GM23338 (cell line): Measurements from ENCODE around the gene COMP. TPM values are rescaled to one million over a fixed set of nuclear protein-coding genes. Genes with fewer than 3 reads are reported as not detected.

Experiments used
- ATAC-seq: fragments of 200-7000 bp; cut with Tn5 transposase; 3 replicates; pipeline ENCODE4 v1.9.1; 2020
- DNase-seq: peaks from one replicate; pipeline ENCODE4 v3.0.0-alpha.2; 2015; ENCODE audit warnings: low spot score
- H2AFZ ChIP-seq: fragments of 200-600 bp; sonication (generic); 2 replicates; pipeline ENCODE4 v1.8.0; 2016; ENCODE audit warnings: antibody characterized with exemption, mild to moderate bottlenecking, moderate library complexity
- H3F3A ChIP-seq: fragments of 200-600 bp; sonication (generic); replicated peaks from 2 replicates; pipeline ENCODE4 v1.8.0; 2017; ENCODE audit warnings: antibody characterized with exemption, mixed run types, low read depth
- H3K27ac ChIP-seq: fragments of 200-600 bp; sonication (generic); 2 replicates; pipeline ENCODE4 v1.6.1; 2016; ENCODE audit warnings: low read depth
- H3K27me3 ChIP-seq: fragments of 200-600 bp; sonication (generic); 2 replicates; pipeline ENCODE4 v1.8.0; 2016; ENCODE audit warnings: mild to moderate bottlenecking, mixed run types, moderate library complexity; ENCODE audit not compliant: insufficient read depth
- H3K36me3 ChIP-seq: fragments of 200-600 bp; sonication (generic); 2 replicates; pipeline ENCODE4 v1.8.0; 2016; ENCODE audit warnings: mild to moderate bottlenecking; ENCODE audit not compliant: insufficient read depth
- H3K4me1 ChIP-seq: fragments of 200-600 bp; sonication (generic); 2 replicates; pipeline ENCODE4 v1.8.0; 2016; ENCODE audit warnings: mild to moderate bottlenecking, moderate library complexity; ENCODE audit not compliant: insufficient read depth
- H3K4me2 ChIP-seq: fragments of 200-600 bp; sonication (generic); 2 replicates; pipeline ENCODE4 v1.7.1; 2017; ENCODE audit warnings: mixed run types
- H3K4me3 ChIP-seq: fragments of 200-600 bp; sonication (generic); 2 replicates; pipeline ENCODE4 v1.6.1; 2016; ENCODE audit warnings: mixed run types
- H3K79me2 ChIP-seq: fragments of 200-600 bp; sonication (generic); replicated peaks from 2 replicates; pipeline ENCODE4 v1.8.0; 2017; ENCODE audit warnings: mild to moderate bottlenecking; ENCODE audit not compliant: insufficient read depth
- H3K9me2 ChIP-seq: fragments of 200-600 bp; sonication (generic); 2 replicates; pipeline ENCODE4 v1.8.0; 2017; ENCODE audit not compliant: insufficient read depth
- H4K20me1 ChIP-seq: fragments of 200-600 bp; sonication (generic); replicated peaks from 2 replicates; pipeline ENCODE4 v1.8.0; 2017; ENCODE audit warnings: mild to moderate bottlenecking; ENCODE audit not compliant: insufficient read depth
- H3K27ac Mint-ChIP-seq: 2 replicates; pipeline ENCODE4 v1.8.0; 2020; ENCODE audit warnings: inconsistent platforms, mild to moderate bottlenecking, moderate library complexity, mixed read lengths
- H3K27me3 Mint-ChIP-seq: 3 replicates; pipeline ENCODE4 v1.8.0; 2022; ENCODE audit warnings: low read depth, mild to moderate bottlenecking, moderate library complexity, mixed read lengths, inconsistent platforms; ENCODE audit not compliant: insufficient read depth, poor library complexity
- H3K36me3 Mint-ChIP-seq: 3 replicates; pipeline ENCODE4 v1.8.0; 2021; ENCODE audit warnings: low read depth, mild to moderate bottlenecking, inconsistent platforms, moderate library complexity, mixed read lengths
- H3K4me1 Mint-ChIP-seq: 3 replicates; pipeline ENCODE4 v1.8.0; 2020; ENCODE audit warnings: mild to moderate bottlenecking, inconsistent platforms, mixed read lengths
- H3K4me3 Mint-ChIP-seq: 3 replicates; pipeline ENCODE4 v1.8.0; 2021; ENCODE audit warnings: moderate library complexity, mild to moderate bottlenecking, inconsistent platforms, mixed read lengths
- H3K9me3 Mint-ChIP-seq: 3 replicates; pipeline ENCODE4 v1.8.0; 2020; ENCODE audit warnings: moderate library complexity, mild to moderate bottlenecking, inconsistent platforms, mixed read lengths
- CREB1 ChIP-seq: fragments of 250-450 bp; sonication (Bioruptor Pico); IDR thresholded peaks from 2 replicates; pipeline ENCODE4 v1.5.0; 2020; ENCODE audit warnings: low read depth, mild to moderate bottlenecking, moderate library complexity
- EZH2phosphoT487 ChIP-seq: fragments of 200-600 bp; sonication (generic); IDR thresholded peaks from one replicate; pipeline ENCODE4 v1.8.1; 2018; ENCODE audit warnings: antibody characterized with exemption; ENCODE audit not compliant: unreplicated experiment
- JUNB ChIP-seq: IDR thresholded peaks from one replicate; pipeline ENCODE4 v1.6.1; 2016; ENCODE audit warnings: antibody characterized with exemption; ENCODE audit not compliant: unreplicated experiment
- NANOG ChIP-seq: IDR thresholded peaks from 2 replicates; pipeline ENCODE4 v1.6.1; 2016; ENCODE audit warnings: antibody characterized with exemption, borderline replicate concordance
- STAT1 ChIP-seq: IDR thresholded peaks from one replicate; pipeline ENCODE4 v1.6.1; 2016; ENCODE audit warnings: antibody characterized with exemption; ENCODE audit not compliant: unreplicated experiment
- polyA plus RNA-seq: library from polyadenylated mRNA; unstranded; fragments of >200 nt; fragmentation: Nextera tagmentation; extraction: Ambion mirVana; gene quantifications from 2 replicates; pipeline ENCODE4 v1.2.1, GENCODE V29; 2016
- total RNA-seq: library from RNA; depleted of rRNA; stranded (reverse); fragments of >200 nt; shearing (Covaris generic); gene quantifications from 2 replicates; pipeline ENCODE4 v1.2.3, GENCODE V29; 2014
- TF ChIP-seq, protein P1 (sequence below), 2 experiments: fragments of 200-600 bp in 1 of 2; sonication (generic) in 1 of 2; conservative IDR thresholded peaks; 2 replicates each; pipeline versions ENCODE4 v1.5.1 to v1.6.1; 2016 to 2017; ENCODE audit warnings: antibody characterized with exemption in 2 of 2, low read depth in 2 of 2, mild to moderate bottlenecking in 2 of 2, moderate library complexity in 1 of 2
- TF ChIP-seq, protein P2 (sequence below): IDR thresholded peaks from one replicate; pipeline ENCODE4 v1.6.1; 2018; ENCODE audit warnings: antibody characterized with exemption; ENCODE audit not compliant: unreplicated experiment
- TF ChIP-seq, protein P3 (sequence below): IDR thresholded peaks from 2 replicates; pipeline ENCODE4 v1.6.1; 2016; ENCODE audit warnings: antibody characterized with exemption
- TF ChIP-seq, protein P4 (sequence below): fragments of 250-450 bp; sonication (Bioruptor Pico); IDR thresholded peaks from 2 replicates; pipeline ENCODE4 v1.5.0; 2020; ENCODE audit warnings: mild to moderate bottlenecking, moderate library complexity

Gene COMP
- total and polyA plus RNA-seq, 2 experiments from 2014 or later: 0.58 to 0.63 TPM

DNA sequence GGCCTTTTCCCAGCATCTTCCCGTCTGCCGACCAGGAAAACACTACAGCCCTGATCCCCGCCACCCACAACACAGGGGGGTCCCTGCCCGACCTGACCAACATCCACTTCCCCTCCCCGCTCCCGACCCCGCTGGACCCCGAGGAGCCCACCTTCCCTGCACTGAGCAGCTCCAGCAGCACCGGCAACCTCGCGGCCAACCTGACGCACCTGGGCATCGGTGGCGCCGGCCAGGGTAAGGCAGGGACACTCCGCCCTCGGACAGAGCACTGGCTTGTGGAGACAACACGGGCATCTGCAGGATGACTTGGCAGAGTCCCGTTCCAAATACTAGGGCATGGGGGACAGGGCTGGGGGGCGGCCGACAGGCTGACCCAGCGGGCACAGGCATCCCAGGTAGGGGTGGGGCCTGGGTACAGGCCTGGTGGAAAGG, 31.1 kb downstream of the COMP start (continued):
- TF ChIP-seq, protein P1, sequence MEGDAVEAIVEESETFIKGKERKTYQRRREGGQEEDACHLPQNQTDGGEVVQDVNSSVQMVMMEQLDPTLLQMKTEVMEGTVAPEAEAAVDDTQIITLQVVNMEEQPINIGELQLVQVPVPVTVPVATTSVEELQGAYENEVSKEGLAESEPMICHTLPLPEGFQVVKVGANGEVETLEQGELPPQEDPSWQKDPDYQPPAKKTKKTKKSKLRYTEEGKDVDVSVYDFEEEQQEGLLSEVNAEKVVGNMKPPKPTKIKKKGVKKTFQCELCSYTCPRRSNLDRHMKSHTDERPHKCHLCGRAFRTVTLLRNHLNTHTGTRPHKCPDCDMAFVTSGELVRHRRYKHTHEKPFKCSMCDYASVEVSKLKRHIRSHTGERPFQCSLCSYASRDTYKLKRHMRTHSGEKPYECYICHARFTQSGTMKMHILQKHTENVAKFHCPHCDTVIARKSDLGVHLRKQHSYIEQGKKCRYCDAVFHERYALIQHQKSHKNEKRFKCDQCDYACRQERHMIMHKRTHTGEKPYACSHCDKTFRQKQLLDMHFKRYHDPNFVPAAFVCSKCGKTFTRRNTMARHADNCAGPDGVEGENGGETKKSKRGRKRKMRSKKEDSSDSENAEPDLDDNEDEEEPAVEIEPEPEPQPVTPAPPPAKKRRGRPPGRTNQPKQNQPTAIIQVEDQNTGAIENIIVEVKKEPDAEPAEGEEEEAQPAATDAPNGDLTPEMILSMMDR (conservative IDR thresholded peaks at IDR 0.05; ENCODE audit: low read depth in 2 of 2): no peak
- TF ChIP-seq, protein P2, sequence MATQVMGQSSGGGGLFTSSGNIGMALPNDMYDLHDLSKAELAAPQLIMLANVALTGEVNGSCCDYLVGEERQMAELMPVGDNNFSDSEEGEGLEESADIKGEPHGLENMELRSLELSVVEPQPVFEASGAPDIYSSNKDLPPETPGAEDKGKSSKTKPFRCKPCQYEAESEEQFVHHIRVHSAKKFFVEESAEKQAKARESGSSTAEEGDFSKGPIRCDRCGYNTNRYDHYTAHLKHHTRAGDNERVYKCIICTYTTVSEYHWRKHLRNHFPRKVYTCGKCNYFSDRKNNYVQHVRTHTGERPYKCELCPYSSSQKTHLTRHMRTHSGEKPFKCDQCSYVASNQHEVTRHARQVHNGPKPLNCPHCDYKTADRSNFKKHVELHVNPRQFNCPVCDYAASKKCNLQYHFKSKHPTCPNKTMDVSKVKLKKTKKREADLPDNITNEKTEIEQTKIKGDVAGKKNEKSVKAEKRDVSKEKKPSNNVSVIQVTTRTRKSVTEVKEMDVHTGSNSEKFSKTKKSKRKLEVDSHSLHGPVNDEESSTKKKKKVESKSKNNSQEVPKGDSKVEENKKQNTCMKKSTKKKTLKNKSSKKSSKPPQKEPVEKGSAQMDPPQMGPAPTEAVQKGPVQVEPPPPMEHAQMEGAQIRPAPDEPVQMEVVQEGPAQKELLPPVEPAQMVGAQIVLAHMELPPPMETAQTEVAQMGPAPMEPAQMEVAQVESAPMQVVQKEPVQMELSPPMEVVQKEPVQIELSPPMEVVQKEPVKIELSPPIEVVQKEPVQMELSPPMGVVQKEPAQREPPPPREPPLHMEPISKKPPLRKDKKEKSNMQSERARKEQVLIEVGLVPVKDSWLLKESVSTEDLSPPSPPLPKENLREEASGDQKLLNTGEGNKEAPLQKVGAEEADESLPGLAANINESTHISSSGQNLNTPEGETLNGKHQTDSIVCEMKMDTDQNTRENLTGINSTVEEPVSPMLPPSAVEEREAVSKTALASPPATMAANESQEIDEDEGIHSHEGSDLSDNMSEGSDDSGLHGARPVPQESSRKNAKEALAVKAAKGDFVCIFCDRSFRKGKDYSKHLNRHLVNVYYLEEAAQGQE: no peak
- TF ChIP-seq NANOG (no peak), STAT1 (no peak)
- TF ChIP-seq, protein P3, sequence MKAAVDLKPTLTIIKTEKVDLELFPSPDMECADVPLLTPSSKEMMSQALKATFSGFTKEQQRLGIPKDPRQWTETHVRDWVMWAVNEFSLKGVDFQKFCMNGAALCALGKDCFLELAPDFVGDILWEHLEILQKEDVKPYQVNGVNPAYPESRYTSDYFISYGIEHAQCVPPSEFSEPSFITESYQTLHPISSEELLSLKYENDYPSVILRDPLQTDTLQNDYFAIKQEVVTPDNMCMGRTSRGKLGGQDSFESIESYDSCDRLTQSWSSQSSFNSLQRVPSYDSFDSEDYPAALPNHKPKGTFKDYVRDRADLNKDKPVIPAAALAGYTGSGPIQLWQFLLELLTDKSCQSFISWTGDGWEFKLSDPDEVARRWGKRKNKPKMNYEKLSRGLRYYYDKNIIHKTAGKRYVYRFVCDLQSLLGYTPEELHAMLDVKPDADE: no peak

DNA sequence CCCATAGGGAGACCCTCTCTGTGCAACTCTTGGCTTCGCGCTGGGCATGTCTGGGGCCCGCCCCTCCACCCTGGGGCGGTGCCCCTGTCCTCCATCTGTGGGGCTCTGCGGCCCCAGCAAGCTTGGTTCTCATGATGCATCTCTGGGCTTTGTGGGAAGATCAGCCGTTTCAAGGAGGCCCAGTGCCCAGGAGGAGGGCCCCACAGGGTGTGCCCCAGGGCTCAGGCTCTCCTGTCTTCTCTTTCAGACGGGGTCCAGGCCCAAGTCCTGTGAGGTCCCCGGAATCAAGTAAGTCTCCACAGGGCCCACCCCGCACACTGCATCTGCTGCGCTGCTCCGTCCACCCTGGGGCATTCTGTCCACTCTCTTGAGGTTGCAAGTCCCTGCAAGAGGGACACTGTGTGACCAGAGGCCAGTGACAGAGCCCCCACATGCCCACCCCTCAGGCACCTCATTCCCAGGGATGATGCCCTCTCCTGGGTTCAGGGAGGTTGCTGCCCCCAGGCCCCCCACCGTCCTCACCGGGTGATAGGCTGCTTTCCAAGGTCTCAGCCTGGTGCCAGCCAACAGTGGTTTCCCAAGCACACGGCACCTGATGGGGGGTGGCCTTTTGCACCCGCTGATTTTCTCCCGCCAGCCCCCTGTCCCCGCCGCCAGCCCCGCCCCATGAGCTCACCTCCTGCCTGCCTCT, 31.7 kb downstream of the COMP start:
- no peak overlapping the region for H3K4me3 Mint-ChIP-seq
- no peaks in the 10 kb centered on the region for H3K79me2 ChIP-seq
- H3K9me3 Mint-ChIP-seq: no peaks in the 10 kb centered on the region
- 0 out of 2 replicates have a peak, but pooled peaks cover 3% of the 10 kb centered on the region for H3F3A ChIP-seq
- no peaks in the 10 kb centered on the region for H3K4me1 ChIP-seq
- no peaks in the 10 kb centered on the region for H3K36me3 ChIP-seq
- no peak overlapping the region for H3K27ac Mint-ChIP-seq
- TF ChIP-seq JUNB (no peak), EZH2phosphoT487 (no peak), CREB1 (CRISPR knock-in tag) (no peak)
- TF ChIP-seq, protein P1 (conservative IDR thresholded peaks at IDR 0.05; ENCODE audit: low read depth in 2 of 2): no peak
- TF ChIP-seq, protein P4, sequence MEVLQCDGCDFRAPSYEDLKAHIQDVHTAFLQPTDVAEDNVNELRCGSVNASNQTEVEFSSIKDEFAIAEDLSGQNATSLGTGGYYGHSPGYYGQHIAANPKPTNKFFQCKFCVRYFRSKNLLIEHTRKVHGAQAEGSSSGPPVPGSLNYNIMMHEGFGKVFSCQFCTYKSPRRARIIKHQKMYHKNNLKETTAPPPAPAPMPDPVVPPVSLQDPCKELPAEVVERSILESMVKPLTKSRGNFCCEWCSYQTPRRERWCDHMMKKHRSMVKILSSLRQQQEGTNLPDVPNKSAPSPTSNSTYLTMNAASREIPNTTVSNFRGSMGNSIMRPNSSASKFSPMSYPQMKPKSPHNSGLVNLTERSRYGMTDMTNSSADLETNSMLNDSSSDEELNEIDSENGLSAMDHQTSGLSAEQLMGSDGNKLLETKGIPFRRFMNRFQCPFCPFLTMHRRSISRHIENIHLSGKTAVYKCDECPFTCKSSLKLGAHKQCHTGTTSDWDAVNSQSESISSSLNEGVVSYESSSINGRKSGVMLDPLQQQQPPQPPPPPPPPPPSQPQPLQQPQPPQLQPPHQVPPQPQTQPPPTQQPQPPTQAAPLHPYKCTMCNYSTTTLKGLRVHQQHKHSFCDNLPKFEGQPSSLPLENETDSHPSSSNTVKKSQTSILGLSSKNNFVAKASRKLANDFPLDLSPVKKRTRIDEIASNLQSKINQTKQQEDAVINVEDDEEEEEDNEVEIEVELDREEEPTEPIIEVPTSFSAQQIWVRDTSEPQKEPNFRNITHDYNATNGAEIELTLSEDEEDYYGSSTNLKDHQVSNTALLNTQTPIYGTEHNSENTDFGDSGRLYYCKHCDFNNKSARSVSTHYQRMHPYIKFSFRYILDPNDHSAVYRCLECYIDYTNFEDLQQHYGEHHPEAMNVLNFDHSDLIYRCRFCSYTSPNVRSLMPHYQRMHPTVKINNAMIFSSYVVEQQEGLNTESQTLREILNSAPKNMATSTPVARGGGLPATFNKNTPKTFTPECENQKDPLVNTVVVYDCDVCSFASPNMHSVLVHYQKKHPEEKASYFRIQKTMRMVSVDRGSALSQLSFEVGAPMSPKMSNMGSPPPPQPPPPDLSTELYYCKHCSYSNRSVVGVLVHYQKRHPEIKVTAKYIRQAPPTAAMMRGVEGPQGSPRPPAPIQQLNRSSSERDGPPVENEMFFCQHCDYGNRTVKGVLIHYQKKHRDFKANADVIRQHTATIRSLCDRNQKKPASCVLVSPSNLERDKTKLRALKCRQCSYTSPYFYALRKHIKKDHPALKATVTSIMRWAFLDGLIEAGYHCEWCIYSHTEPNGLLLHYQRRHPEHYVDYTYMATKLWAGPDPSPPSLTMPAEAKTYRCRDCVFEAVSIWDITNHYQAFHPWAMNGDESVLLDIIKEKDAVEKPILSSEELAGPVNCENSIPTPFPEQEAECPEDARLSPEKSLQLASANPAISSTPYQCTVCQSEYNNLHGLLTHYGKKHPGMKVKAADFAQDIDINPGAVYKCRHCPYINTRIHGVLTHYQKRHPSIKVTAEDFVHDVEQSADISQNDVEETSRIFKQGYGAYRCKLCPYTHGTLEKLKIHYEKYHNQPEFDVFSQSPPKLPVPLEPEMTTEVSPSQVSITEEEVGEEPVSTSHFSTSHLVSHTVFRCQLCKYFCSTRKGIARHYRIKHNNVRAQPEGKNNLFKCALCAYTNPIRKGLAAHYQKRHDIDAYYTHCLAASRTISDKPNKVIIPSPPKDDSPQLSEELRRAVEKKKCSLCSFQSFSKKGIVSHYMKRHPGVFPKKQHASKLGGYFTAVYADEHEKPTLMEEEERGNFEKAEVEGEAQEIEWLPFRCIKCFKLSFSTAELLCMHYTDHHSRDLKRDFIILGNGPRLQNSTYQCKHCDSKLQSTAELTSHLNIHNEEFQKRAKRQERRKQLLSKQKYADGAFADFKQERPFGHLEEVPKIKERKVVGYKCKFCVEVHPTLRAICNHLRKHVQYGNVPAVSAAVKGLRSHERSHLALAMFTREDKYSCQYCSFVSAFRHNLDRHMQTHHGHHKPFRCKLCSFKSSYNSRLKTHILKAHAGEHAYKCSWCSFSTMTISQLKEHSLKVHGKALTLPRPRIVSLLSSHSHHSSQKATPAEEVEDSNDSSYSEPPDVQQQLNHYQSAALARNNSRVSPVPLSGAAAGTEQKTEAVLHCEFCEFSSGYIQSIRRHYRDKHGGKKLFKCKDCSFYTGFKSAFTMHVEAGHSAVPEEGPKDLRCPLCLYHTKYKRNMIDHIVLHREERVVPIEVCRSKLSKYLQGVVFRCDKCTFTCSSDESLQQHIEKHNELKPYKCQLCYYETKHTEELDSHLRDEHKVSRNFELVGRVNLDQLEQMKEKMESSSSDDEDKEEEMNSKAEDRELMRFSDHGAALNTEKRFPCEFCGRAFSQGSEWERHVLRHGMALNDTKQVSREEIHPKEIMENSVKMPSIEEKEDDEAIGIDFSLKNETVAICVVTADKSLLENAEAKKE (CRISPR knock-in tag): no peak
- H2AFZ ChIP-seq: no peak overlapping the region
- H4K20me1 ChIP-seq: peaks cover 3% of the 10 kb centered on the region
- H3K36me3 Mint-ChIP-seq: peaks cover 2% of the 10 kb centered on the region; the same call in 2 of the 3 replicates
- H3K4me1 Mint-ChIP-seq: peaks cover 8% of the 10 kb centered on the region; the same call in 2 of the 3 replicates
- H3K4me3 ChIP-seq: no peak overlapping the region
- H3K27me3 Mint-ChIP-seq: peaks cover 26% of the 10 kb centered on the region
- no peak overlapping the region for H3K4me2 ChIP-seq
- H3K27ac ChIP-seq: no peak overlapping the region
- no peaks in the 10 kb centered on the region for H3K9me2 ChIP-seq
- DNase-seq: no peak
- ATAC-seq: no peak
- peaks cover 14% of the 10 kb centered on the region for H3K27me3 ChIP-seq
